CD14-positive monocyte (primary cell): ENCODE results near the gene CAMTA1. TPM values are rescaled to one million over a fixed set of nuclear protein-coding genes. Genes with fewer than 3 reads are reported as not detected.
A peak's percentile ranks its signal among the peaks of the same experiment; 100 is the strongest.

ENCODE experiments used
- DNase-seq, 3 donors: peaks; one replicate each; pipeline ENCODE4 v3.0.0-alpha.2; 2011 to 2022
- H2AFZ ChIP-seq: 2 replicates; pipeline ENCODE4 v1.6.0; 2012; ENCODE audit warnings: mild to moderate bottlenecking, low read depth, low read length, inconsistent platforms; ENCODE audit not compliant: insufficient read depth, poor library complexity, severe bottlenecking
- H3K27ac ChIP-seq, 2 donors: 1 replicate in 1 of 2; 2 replicates in 1 of 2; pipeline ENCODE4 v1.5.1; 2012 to 2013; ENCODE audit warnings: low read length in 2 of 2, control low read depth in 1 of 2, inconsistent platforms in 1 of 2, low read depth in 1 of 2, mild to moderate bottlenecking in 1 of 2
- H3K27me3 ChIP-seq, 2 donors: one replicate each; pipeline versions ENCODE4 v1.6.0 to v1.6.1; 2011 to 2013; ENCODE audit warnings: low read length in 2 of 2; ENCODE audit not compliant: control insufficient read depth in 2 of 2, insufficient read depth in 2 of 2
- H3K36me3 ChIP-seq, 2 donors: replicated peaks in 1 of 2; 1 replicate in 1 of 2; 2 replicates in 1 of 2; pipeline versions ENCODE4 v1.5.1 to v1.6.1; 2012 to 2013; ENCODE audit warnings: low read length in 2 of 2, control low read depth in 1 of 2, inconsistent platforms in 1 of 2, mild to moderate bottlenecking in 1 of 2; ENCODE audit not compliant: insufficient read depth in 2 of 2, control insufficient read depth in 1 of 2
- H3K4me1 ChIP-seq, 2 donors: 1 replicate in 1 of 2; 2 replicates in 1 of 2; pipeline versions ENCODE4 v1.5.1 to v1.6.1; 2012 to 2013; ENCODE audit warnings: low read length in 2 of 2, control low read depth in 1 of 2, inconsistent platforms in 1 of 2, mild to moderate bottlenecking in 1 of 2, moderate library complexity in 1 of 2; ENCODE audit not compliant: insufficient read depth in 2 of 2, control insufficient read depth in 1 of 2
- H3K4me2 ChIP-seq: replicated peaks from 2 replicates; pipeline ENCODE3; 2012; ENCODE audit warnings: low read length, moderate library complexity, mild to moderate bottlenecking; ENCODE audit not compliant: poor library complexity, severe bottlenecking; ENCODE audit errors: extremely low read depth
- H3K4me3 ChIP-seq, 3 experiments: fragments of 200-600 bp in 1 of 3; sonication (generic) in 1 of 3; replicated peaks in 1 of 3; 1 replicate in 2 of 3; 2 replicates in 1 of 3; pipeline ENCODE4 v1.5.1; 2011 to 2013; ENCODE audit warnings: low read length in 3 of 3, mild to moderate bottlenecking in 3 of 3, control low read depth in 2 of 3, low read depth in 2 of 3, inconsistent platforms in 1 of 3, moderate library complexity in 1 of 3
- H3K79me2 ChIP-seq: 2 replicates; pipeline ENCODE4 v1.6.0; 2012; ENCODE audit warnings: mild to moderate bottlenecking, control low read depth, inconsistent platforms, low read length, moderate library complexity; ENCODE audit not compliant: insufficient read depth
- H3K9ac ChIP-seq: 2 replicates; pipeline ENCODE4 v1.6.0; 2017; ENCODE audit warnings: low read length, mild to moderate bottlenecking; ENCODE audit not compliant: insufficient read depth, poor library complexity, severe bottlenecking
- H3K9me3 ChIP-seq, 2 donors: replicated peaks in 1 of 2; 1 replicate in 1 of 2; 2 replicates in 1 of 2; pipeline versions ENCODE4 v1.5.1 to v1.6.1; 2012 to 2013; ENCODE audit warnings: low read length in 2 of 2, control low read depth in 1 of 2; ENCODE audit not compliant: control insufficient read depth in 1 of 2, insufficient read depth in 1 of 2
- H4K20me1 ChIP-seq: 2 replicates; pipeline ENCODE4 v1.6.0; 2012; ENCODE audit warnings: mild to moderate bottlenecking, low read length, control low read depth, moderate library complexity; ENCODE audit not compliant: insufficient read depth
- H3K27ac Mint-ChIP-seq, 7 donors: one replicate each; pipeline ENCODE4 v1.8.0; 2020; ENCODE audit warnings: mild to moderate bottlenecking in 7 of 7, mixed read lengths in 7 of 7, moderate library complexity in 6 of 7, inconsistent platforms in 2 of 7
- H3K27me3 Mint-ChIP-seq, 3 donors: one replicate each; pipeline ENCODE4 v1.8.0; 2021 to 2022; ENCODE audit warnings: low read depth in 3 of 3, mild to moderate bottlenecking in 3 of 3, mixed read lengths in 3 of 3, moderate library complexity in 3 of 3, inconsistent platforms in 1 of 3
- H3K36me3 Mint-ChIP-seq, 2 donors: one replicate each; pipeline ENCODE4 v1.8.0; 2020; ENCODE audit warnings: mixed read lengths in 2 of 2, inconsistent platforms in 1 of 2, mild to moderate bottlenecking in 1 of 2
- H3K4me1 Mint-ChIP-seq: one replicate; pipeline ENCODE4 v1.8.0; 2020; ENCODE audit warnings: mild to moderate bottlenecking, mixed read lengths
- H3K4me3 Mint-ChIP-seq, 2 donors: one replicate each; pipeline ENCODE4 v1.8.0; 2020; ENCODE audit warnings: mild to moderate bottlenecking in 2 of 2, mixed read lengths in 2 of 2, moderate library complexity in 1 of 2
- H3K9me3 Mint-ChIP-seq, 7 donors: one replicate each; pipeline ENCODE4 v1.8.0; 2020 to 2022; ENCODE audit warnings: mixed read lengths in 7 of 7, mild to moderate bottlenecking in 6 of 7, moderate library complexity in 6 of 7, inconsistent platforms in 2 of 7
- CTCF ChIP-seq: fragments of 200-600 bp; IDR thresholded peaks from one replicate; pipeline ENCODE4 v1.8.0; 2022; ENCODE audit warnings: antibody characterized with exemption, mild to moderate bottlenecking
- WGBS: methylation state at CpG from one replicate; pipeline ENCODE4 v1.1.5; 2013; ENCODE audit warnings: missing lambda C conversion rate; ENCODE audit not compliant: insufficient coverage; 5-methylcytosine and 5-hydroxymethylcytosine counted together
- intact Hi-C, 2 donors: fragments of 100-400 bp; cut with micrococcal nuclease; formaldehyde crosslinking; loops; one replicate each; pipeline versions ENCODE4 v1.15.0 to v1.15.1; 2023
- polyA plus RNA-seq, 3 donors: library from polyadenylated mRNA; depleted of rRNA in 1 of 3; unstranded in 2 of 3; stranded (reverse) in 1 of 3; fragments of 300-500 nt in 2 of 3; fragments of >200 nt in 1 of 3; fragmentation: Illumina TruSeq in 2 of 3; gene quantifications; 1 replicate in 2 of 3; 2 replicates in 1 of 3; pipeline ENCODE4 v1.2.3, GENCODE V29; 2012 to 2021

CAMTA1 gene
- polyA plus RNA-seq, 3 donors = 52.0 to 89.6 (median 78.3) TPM

- H3K27ac Mint-ChIP-seq = no peak overlapping the region
- H3K4me1 Mint-ChIP-seq = peaks cover 17% of the 10 kb centered on the region
- WGBS = 30% methylated on average over 10 of the region's 13 CpGs
- intact Hi-C loops = no loop called here
- H3K4me1 ChIP-seq = peaks cover 0 to 3% of the 10 kb centered on the region in 2 donors
- no peak overlapping the region for H3K9ac ChIP-seq
- peaks cover 0 to 2% of the 10 kb centered on the region in 2 donors for H3K9me3 ChIP-seq
- H3K27me3 ChIP-seq = no peaks in the 10 kb centered on the region
- H3K4me3 ChIP-seq = no peak overlapping the region
- no peaks in the 10 kb centered on the region for H3K79me2 ChIP-seq
- no peaks in the 10 kb centered on the region for H3K36me3 Mint-ChIP-seq
- no peak overlapping the region for H2AFZ ChIP-seq
- peaks cover 3 to 10% (median 5%) of the 10 kb centered on the region in 7 donors for H3K9me3 Mint-ChIP-seq
- no peak for TF ChIP-seq CTCF
- no peaks in the 10 kb centered on the region for H3K36me3 ChIP-seq
- DNase-seq = no peak
- no peak overlapping the region for H3K27ac ChIP-seq
- no peaks in the 10 kb centered on the region for H4K20me1 ChIP-seq
- peaks cover 0 to 10% (median 9%) of the 10 kb centered on the region in 3 donors for H3K27me3 Mint-ChIP-seq
- peak overlapping the region in 1 of 2 donors; percentile 35 for H3K4me3 Mint-ChIP-seq
- H3K4me2 ChIP-seq = no peak overlapping the region
Measured at GRCh38 chr1:7117399-7118281, 332.4 kb downstream of the CAMTA1 start.

- no peaks in the 10 kb centered on the region for H3K27me3 ChIP-seq
- H3K9ac ChIP-seq = no peak overlapping the region
- H3K27me3 Mint-ChIP-seq = peaks cover 0 to 9% (median 5%) of the 10 kb centered on the region in 3 donors
- H3K9me3 Mint-ChIP-seq = peaks cover 3 to 10% (median 5%) of the 10 kb centered on the region in 7 donors
- H3K36me3 Mint-ChIP-seq = no peaks in the 10 kb centered on the region
- no peaks in the 10 kb centered on the region for H3K36me3 ChIP-seq
- H3K9me3 ChIP-seq = peaks cover 0 to 2% of the 10 kb centered on the region in 2 donors
- no peaks in the 10 kb centered on the region for H4K20me1 ChIP-seq
- no peak overlapping the region for H3K4me3 ChIP-seq
- H3K4me1 Mint-ChIP-seq = peaks cover 4% of the 10 kb centered on the region
- no peak overlapping the region for H3K27ac ChIP-seq
- DNase-seq = no peak
- TF ChIP-seq CTCF = no peak
- H3K4me1 ChIP-seq = no peaks in the 10 kb centered on the region
- intact Hi-C loops = no loop called here
- H3K4me2 ChIP-seq = no peak overlapping the region
- H3K27ac Mint-ChIP-seq = no peak overlapping the region
- no peak overlapping the region for H2AFZ ChIP-seq
- no peaks in the 10 kb centered on the region for H3K79me2 ChIP-seq
- 93% methylated on average over 2 of the region's 7 CpGs for WGBS
- no peak overlapping the region for H3K4me3 Mint-ChIP-seq
Measured at GRCh38 chr1:7119156-7119555, 333.9 kb downstream of the CAMTA1 start.
